D721Med (cell line): ENCODE data around the gene SOBP.

Experiments
- DNase-seq: peaks from one replicate; pipeline ENCODE4 v3.0.0; 2011; ENCODE audit warnings: low spot score; ENCODE audit not compliant: insufficient read length
- FAIRE-seq: peaks from 2 replicates; lab custom pipeline; 2011; peaks lifted over from hg19 to GRCh38; lab: Jason Lieb, UNC
- TF ChIP-seq, protein P1 (sequence below): IDR thresholded peaks from 2 replicates; pipeline ENCODE4 v1.5.1; 2012; ENCODE audit warnings: mild to moderate bottlenecking, control low read depth; ENCODE audit not compliant: insufficient read depth; ENCODE audit errors: missing control alignments

The SOBP gene

DNA sequence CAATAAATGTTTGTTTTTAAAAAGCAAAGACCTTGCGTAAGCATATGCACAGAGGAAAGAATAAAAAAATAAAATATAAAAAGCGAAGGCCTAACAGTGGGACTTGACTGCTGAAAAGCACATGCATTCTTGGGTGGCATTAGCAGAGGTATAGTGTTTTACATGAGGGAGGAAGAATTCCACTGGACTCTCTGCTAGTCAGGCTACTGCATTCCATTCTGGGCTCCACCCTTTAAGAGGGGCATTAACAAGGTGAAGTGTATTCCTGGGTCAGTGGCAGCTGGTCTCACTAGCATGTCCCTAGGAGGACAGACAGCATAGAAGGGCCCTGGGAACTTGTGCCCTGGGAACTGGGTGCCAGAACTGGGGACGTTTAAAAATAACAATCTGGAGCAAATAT, 134.1 kb downstream of the SOBP start:
- TF ChIP-seq, protein P1, sequence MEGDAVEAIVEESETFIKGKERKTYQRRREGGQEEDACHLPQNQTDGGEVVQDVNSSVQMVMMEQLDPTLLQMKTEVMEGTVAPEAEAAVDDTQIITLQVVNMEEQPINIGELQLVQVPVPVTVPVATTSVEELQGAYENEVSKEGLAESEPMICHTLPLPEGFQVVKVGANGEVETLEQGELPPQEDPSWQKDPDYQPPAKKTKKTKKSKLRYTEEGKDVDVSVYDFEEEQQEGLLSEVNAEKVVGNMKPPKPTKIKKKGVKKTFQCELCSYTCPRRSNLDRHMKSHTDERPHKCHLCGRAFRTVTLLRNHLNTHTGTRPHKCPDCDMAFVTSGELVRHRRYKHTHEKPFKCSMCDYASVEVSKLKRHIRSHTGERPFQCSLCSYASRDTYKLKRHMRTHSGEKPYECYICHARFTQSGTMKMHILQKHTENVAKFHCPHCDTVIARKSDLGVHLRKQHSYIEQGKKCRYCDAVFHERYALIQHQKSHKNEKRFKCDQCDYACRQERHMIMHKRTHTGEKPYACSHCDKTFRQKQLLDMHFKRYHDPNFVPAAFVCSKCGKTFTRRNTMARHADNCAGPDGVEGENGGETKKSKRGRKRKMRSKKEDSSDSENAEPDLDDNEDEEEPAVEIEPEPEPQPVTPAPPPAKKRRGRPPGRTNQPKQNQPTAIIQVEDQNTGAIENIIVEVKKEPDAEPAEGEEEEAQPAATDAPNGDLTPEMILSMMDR: no peak
- no peak for FAIRE-seq
- DNase-seq: no peak

DNA sequence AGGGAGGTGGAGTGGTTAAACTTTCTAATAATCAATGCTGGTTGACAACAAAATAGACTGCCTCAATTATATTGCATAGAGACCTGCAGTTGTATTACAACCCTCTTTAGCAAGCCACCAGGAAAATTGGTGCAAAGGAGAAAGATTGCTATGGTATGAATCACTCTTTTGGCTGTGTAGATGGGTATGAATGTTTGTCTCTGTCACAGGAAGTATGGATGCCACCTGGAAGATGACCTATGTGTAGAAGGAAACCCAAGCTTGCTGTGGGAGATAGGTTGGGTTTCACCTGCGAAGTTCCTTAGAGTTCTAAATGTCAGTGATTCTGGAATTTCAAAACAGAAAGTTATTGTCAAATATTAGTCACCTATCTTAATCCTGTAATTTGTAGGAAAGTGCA, 134.6 kb downstream of the SOBP start:
- TF ChIP-seq, protein P1: no peak
- DNase-seq (no peak), FAIRE-seq (no peak)

DNA sequence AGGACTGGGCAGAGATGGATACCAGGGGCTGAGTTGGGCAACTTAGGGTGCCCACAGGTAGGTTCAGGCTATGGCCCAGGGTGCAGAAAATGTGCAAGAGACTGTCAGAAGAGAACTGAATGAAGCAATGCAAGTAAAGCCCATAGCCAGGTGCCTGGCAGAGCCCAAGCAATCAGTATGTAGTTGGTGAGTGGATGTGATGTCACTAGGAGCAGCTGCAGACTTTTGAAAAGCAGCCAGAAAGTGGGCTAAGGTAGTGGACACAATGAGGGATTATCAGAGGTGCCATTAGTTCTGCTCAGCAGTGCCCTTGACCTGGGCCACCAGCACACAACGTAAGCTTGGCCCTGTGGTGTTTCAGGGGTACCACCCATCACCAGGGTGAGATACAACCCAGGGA, 135.3 kb downstream of the SOBP start:
- FAIRE-seq: no peak
- TF ChIP-seq, protein P1: no peak
- DNase-seq: no peak

DNA sequence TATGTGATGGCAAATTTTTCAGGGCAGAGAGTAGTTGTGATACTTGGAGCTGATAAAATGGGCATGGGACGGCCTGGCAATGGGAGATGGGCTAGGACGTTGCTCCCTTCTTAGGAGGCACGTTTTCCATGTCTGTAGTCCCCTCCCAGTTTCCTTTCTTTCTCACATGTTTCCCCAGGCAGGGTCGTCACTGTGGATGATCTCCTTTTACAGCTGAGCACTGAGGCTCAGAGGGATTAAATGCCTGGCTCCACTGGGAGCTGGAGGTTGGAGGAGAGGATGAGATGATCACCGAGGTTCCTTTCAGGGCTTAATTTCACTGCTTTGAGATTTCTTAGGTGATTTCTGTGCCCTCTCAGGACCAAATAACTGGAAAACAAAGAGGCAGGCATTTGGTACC, 136.7 kb downstream of the SOBP start:
- DNase-seq (no peak), FAIRE-seq (no peak)
- TF ChIP-seq, protein P1: no peak

DNA sequence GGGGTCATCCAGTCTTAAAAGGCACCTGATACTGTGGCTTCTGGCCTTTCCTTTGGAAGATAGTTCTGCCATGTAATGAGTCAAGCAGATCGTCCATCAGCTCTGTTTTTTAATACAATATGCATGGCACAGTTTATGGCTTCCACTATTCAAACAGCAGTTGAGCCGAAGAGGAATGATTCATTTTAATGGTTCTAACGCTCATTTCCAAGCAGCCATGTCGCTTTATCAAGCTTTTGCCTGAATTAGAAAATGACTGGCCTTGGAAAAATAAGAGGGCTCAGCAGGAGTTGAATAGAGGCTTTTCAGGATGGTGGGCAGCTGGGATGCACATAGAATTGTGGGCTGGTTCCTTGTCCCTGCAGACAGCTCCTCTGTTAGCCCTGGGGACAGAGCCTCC, 138.1 kb downstream of the SOBP start:
- no peak for DNase-seq
- TF ChIP-seq, protein P1: no peak
- no peak for FAIRE-seq

DNA sequence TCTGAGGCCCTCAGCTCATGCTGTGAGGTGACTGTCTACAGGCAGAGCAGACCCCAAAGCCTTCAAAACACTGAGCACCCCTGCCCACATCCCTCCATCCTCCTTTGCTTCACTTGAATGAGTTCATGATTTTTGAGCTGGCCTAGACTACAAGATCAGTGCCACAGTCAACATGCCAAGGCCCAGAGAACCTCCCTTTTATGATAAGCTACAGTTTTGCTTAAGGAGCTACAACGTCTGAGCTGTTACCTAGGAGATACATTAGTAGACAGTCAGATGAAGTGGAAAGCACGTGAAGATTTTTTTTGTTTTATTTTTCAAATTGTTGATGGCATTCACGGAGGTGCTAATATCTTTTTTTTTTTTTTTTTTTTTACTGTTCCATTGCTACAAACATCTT, 139.0 kb downstream of the SOBP start:
- no peak for DNase-seq
- TF ChIP-seq, protein P1: no peak
- FAIRE-seq: no peak

DNA sequence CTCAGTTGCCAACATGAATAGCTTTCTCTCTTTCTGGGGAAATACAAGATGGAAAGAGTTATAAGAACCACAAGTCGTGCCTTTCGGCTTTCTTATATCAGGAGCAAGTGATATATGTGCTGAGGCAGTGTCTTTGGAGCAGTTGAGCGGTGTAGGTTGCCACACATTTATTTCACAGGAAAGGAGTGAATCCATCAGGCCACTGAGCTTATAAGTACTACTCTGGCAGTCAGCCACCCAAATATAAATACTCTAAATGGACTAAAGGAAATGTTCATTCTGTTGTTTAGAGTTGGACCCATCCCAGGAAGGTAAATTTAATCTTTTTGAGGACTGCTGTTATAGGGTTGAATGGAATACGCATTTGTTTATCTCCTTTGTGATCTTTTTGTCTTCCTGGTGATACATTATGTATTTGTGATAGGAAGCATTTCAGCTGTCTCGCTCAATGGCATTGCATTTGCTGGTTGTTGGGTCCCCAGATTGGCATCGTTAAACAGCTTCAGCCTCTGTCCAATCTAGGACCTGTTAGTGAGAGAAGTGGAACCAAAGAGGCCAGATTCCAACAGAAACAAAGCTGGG, 139.7 kb downstream of the SOBP start:
- TF ChIP-seq, protein P1: no peak
- DNase-seq (no peak), FAIRE-seq (no peak)
